HepG2 (cell line): ENCODE results near the gene XAGE2. TPM values are rescaled to one million over a fixed set of nuclear protein-coding genes. Genes with fewer than 3 reads are reported as not detected.

Experiments used
- ATAC-seq: fragments of 200-7000 bp; cut with Tn5 transposase; 3 replicates; pipeline ENCODE4 v1.9.1; 2020; ENCODE audit warnings: mild to moderate bottlenecking, moderate library complexity
- BruUV-seq: library from RNA; stranded (reverse); fragments of 400-500 nt; replicated peaks from 2 replicates; lab custom pipeline; 2021; lab: Mats Ljungman, UMichigan
- CTCF ChIA-PET: fragments of 300-600 bp; formaldehyde crosslinking; extraction: SDS; loops from one replicate; lab custom pipeline; 2021; ENCODE audit warnings: low total read pairs, inconsistent platforms, low intra/inter-chr PET ratio; lab: Yijun Ruan, JAX
- POLR2A ChIA-PET: fragments of 350-600 bp; sonication (Branson Sonifier 250); formaldehyde crosslinking; loops from one replicate; lab custom pipeline; 2020; ENCODE audit warnings: antibody characterized with exemption, inconsistent platforms; lab: Yijun Ruan, JAX
- DNase-seq: peaks from one replicate; pipeline ENCODE4 v3.0.0-alpha.2; 2015; ENCODE audit warnings: low spot score
- FAIRE-seq: peaks from 3 replicates; lab custom pipeline; 2011; peaks lifted over from hg19 to GRCh38; lab: Jason Lieb, UNC
- H2AFZ ChIP-seq: one replicate; pipeline ENCODE4 v1.6.1; 2011; ENCODE audit warnings: low read length, inconsistent platforms
- H3K27ac ChIP-seq: fragments of 300-600 bp; 3 replicates; pipeline ENCODE4 v1.8.0; 2011; ENCODE audit warnings: mixed run types, mild to moderate bottlenecking, mixed read lengths, low read length, inconsistent platforms; ENCODE audit not compliant: insufficient read depth; ENCODE audit errors: extremely low read length
- H3K27me3 ChIP-seq, 2 experiments: fragments of 200-600 bp in 1 of 2; 2 replicates in 1 of 2; 3 replicates in 1 of 2; pipeline versions ENCODE4 v1.6.0 to v1.8.0; 2011; ENCODE audit warnings: low read length in 2 of 2, mild to moderate bottlenecking in 2 of 2, moderate library complexity in 2 of 2, inconsistent platforms in 1 of 2; ENCODE audit not compliant: insufficient read depth in 2 of 2, control insufficient read depth in 1 of 2
- H3K36me3 ChIP-seq, 2 experiments: fragments of 200-600 bp in 1 of 2; replicated peaks in 1 of 2; 2 replicates in 1 of 2; 3 replicates in 1 of 2; pipeline versions ENCODE4 v1.5.1 to v1.8.0; 2011; ENCODE audit warnings: low read length in 2 of 2, inconsistent platforms in 1 of 2; ENCODE audit not compliant: insufficient read depth in 2 of 2, control insufficient read depth in 1 of 2
- H3K4me1 ChIP-seq: 2 replicates; pipeline ENCODE4 v1.5.1; 2012; ENCODE audit warnings: low read length, inconsistent platforms; ENCODE audit not compliant: insufficient read depth
- H3K4me2 ChIP-seq: 2 replicates; pipeline ENCODE4 v1.6.0; 2011; ENCODE audit warnings: low read depth, low read length, inconsistent platforms
- H3K4me3 ChIP-seq, 3 experiments: fragments of 200-600 bp in 1 of 3; sonication (generic), shearing (Covaris generic) in 1 of 3; replicated peaks in 1 of 3; 2 replicates each; pipeline ENCODE4 v1.5.1; 2011 to 2016; ENCODE audit warnings: low read length in 3 of 3, inconsistent platforms in 2 of 3, low read depth in 2 of 3, mild to moderate bottlenecking in 2 of 3, control low read depth in 1 of 3, mixed read lengths in 1 of 3; ENCODE audit not compliant: insufficient read depth in 1 of 3
- H3K79me2 ChIP-seq: one replicate; pipeline ENCODE4 v1.6.1; 2011; ENCODE audit warnings: low read length, inconsistent platforms; ENCODE audit not compliant: insufficient read depth
- H3K9ac ChIP-seq: 2 replicates; pipeline ENCODE4 v1.6.0; 2011; ENCODE audit warnings: mild to moderate bottlenecking, low read depth, low read length, inconsistent platforms; ENCODE audit not compliant: insufficient read depth
- H3K9me3 ChIP-seq: 2 replicates; pipeline ENCODE4 v1.5.1; 2012; ENCODE audit warnings: mild to moderate bottlenecking, low read length
- H4K20me1 ChIP-seq: 2 replicates; pipeline ENCODE4 v1.6.0; 2011; ENCODE audit warnings: inconsistent platforms, mild to moderate bottlenecking, low read length, moderate library complexity; ENCODE audit not compliant: insufficient read depth
- GATAD2A ChIP-seq: IDR thresholded peaks from 2 replicates; pipeline ENCODE4 v1.6.1; 2016
- SMC3 ChIP-seq: IDR thresholded peaks from 2 replicates; pipeline ENCODE4 v1.6.1; 2011; ENCODE audit warnings: low read length, improper control_type of control experiment
- ZNF235 ChIP-seq: sonication (generic); formaldehyde crosslinking; IDR thresholded peaks from 2 replicates; pipeline ENCODE4 v1.8.1; 2023; ENCODE audit warnings: mild to moderate bottlenecking, missing genetic modification reagents, borderline replicate concordance
- WGBS: methylation state at CpG from one replicate; pipeline ENCODE4 v1.1.6; 2017; ENCODE audit warnings: low lambda C conversion rate; 5-methylcytosine and 5-hydroxymethylcytosine counted together
- in situ Hi-C: cut with HindIII; loops from 2 replicates; pipeline ENCODE4 v1.10.0; 2017; ENCODE audit warnings: low pct_unique_long_range_greater_than_20kb; ENCODE audit not compliant: extremely low pct_ligation_motif_present
- intact Hi-C: fragments of 100-400 bp; cut with micrococcal nuclease; formaldehyde crosslinking; loops from one replicate; pipeline ENCODE4 v1.10.0; 2022; ENCODE audit not compliant: unreplicated experiment
- polyA plus RNA-seq, 8 experiments: library from polyadenylated mRNA; depleted of rRNA in 3 of 8; stranded (reverse) in 7 of 8; unstranded in 1 of 8; fragments of >200 nt; fragmentation: Illumina TruSeq in 4 of 8; extraction: Trizol in 4 of 8; gene quantifications; 2 replicates each; pipeline versions ENCODE4 v1.2.1 to v1.2.3, GENCODE V29; 2011 to 2016; ENCODE audit warnings: low read depth in 4 of 8, missing spikeins in 1 of 8, mixed read lengths in 1 of 8; ENCODE audit not compliant: insufficient read depth in 1 of 8
- total RNA-seq, 5 experiments: library from RNA; depleted of rRNA; stranded (reverse); fragments of >200 nt; fragmentation: Illumina TruSeq; extraction: Trizol; gene quantifications; 2 replicates each; pipeline ENCODE4 v1.2.3, GENCODE V29; 2016; ENCODE audit warnings: low read depth in 1 of 5

Gene XAGE2
- total and polyA plus RNA-seq, 2 of the 13 experiments (the other 11 are each of a cell fraction or from before 2014, with no cell fraction given) = not detected

GRCh38 chrX:52363247-52363883 is 5.5 kb upstream of the XAGE2 start:
- no peak overlapping the region for H2AFZ ChIP-seq
- ChIA-PET POLR2A (no interaction called here), CTCF (no interaction called here)
- H3K4me1 ChIP-seq = no peaks in the 10 kb centered on the region
- no peak for DNase-seq
- H3K4me3 ChIP-seq = no peak overlapping the region
- H3K27ac ChIP-seq = no peak overlapping the region
- TF ChIP-seq SMC3 (no peak), GATAD2A (CRISPR knock-in tag) (no peak)
- peak; percentile 23 for FAIRE-seq
- in situ Hi-C loops (no loop called here), intact Hi-C loops (no loop called here)
- BruUV-seq = no TSS peak
- no peaks in the 10 kb centered on the region for H3K36me3 ChIP-seq
- no peaks in the 10 kb centered on the region for H4K20me1 ChIP-seq
- no peak overlapping the region for H3K4me2 ChIP-seq
- ATAC-seq = no peak
- 0% methylated on average over 5 of the region's 8 CpGs for WGBS
- H3K9ac ChIP-seq = no peak overlapping the region
- no peaks in the 10 kb centered on the region for H3K9me3 ChIP-seq
- no peaks in the 10 kb centered on the region for H3K27me3 ChIP-seq
- H3K79me2 ChIP-seq = no peaks in the 10 kb centered on the region

GRCh38 chrX:52378870-52379269 is 10.0 kb downstream of the XAGE2 start:
- Histone ChIP-seq H3K9ac (no peak overlapping the region), H3K4me1 (no peaks in the 10 kb centered on the region), H3K4me3 (no peak overlapping the region), H3K4me2 (no peak overlapping the region), H3K27me3 (no peaks in the 10 kb centered on the region), H2AFZ (no peak overlapping the region), H3K27ac (no peak overlapping the region), H4K20me1 (no peaks in the 10 kb centered on the region), H3K9me3 (no peaks in the 10 kb centered on the region), H3K79me2 (no peaks in the 10 kb centered on the region), H3K36me3 (no peaks in the 10 kb centered on the region)
- in situ Hi-C loops = no loop called here
- FAIRE-seq = no peak
- no TSS peak for BruUV-seq
- no peak for TF ChIP-seq ZNF235 (CRISPR knock-in tag)
- no peak for DNase-seq
- ATAC-seq = no peak
- ChIA-PET POLR2A (no interaction called here), CTCF (no interaction called here)
- intact Hi-C loops = no loop called here
- WGBS = 0% methylated on average over 2 of the region's 2 CpGs
